SK-N-SH treated with all-trans-retinoic acid at 6 μM for 48 hours (cell line): Measurements from ENCODE around the gene TAS2R1.

Experiments
- BACH2 ChIP-seq: fragments of 250-450 bp; sonication (Bioruptor Pico); IDR thresholded peaks from 2 replicates; pipeline ENCODE4 v1.9.0; 2021; ENCODE audit warnings: mild to moderate bottlenecking, borderline replicate concordance
- CREB5 ChIP-seq: fragments of 250-450 bp; sonication (Bioruptor Pico); IDR thresholded peaks from 2 replicates; pipeline ENCODE4 v1.5.1; 2020; ENCODE audit warnings: low read depth, mild to moderate bottlenecking, moderate library complexity
- OSR1 ChIP-seq: fragments of 250-450 bp; sonication (Bioruptor Pico); IDR thresholded peaks from 2 replicates; pipeline ENCODE4 v1.8.0; 2022; ENCODE audit warnings: moderate library complexity, mild to moderate bottlenecking, inconsistent platforms
- PATZ1 ChIP-seq: fragments of 250-450 bp; sonication (Bioruptor Pico); IDR thresholded peaks from 2 replicates; pipeline ENCODE4 v1.8.0; 2020; ENCODE audit warnings: mild to moderate bottlenecking, moderate library complexity, borderline replicate concordance
- PPARA ChIP-seq: fragments of 250-450 bp; sonication (Bioruptor Pico); IDR thresholded peaks from 2 replicates; pipeline ENCODE4 v1.5.0; 2020; ENCODE audit warnings: mild to moderate bottlenecking, borderline replicate concordance
- RARB ChIP-seq: fragments of 250-450 bp; sonication (Bioruptor Pico); IDR thresholded peaks from 2 replicates; pipeline ENCODE4 v1.8.0; 2021; ENCODE audit warnings: mild to moderate bottlenecking, moderate library complexity
- SNAI2 ChIP-seq: fragments of 250-450 bp; sonication (Bioruptor Pico); IDR thresholded peaks from 2 replicates; pipeline ENCODE4 v1.5.0; 2020; ENCODE audit warnings: mild to moderate bottlenecking, moderate library complexity
- TCF4 ChIP-seq: fragments of 250-450 bp; sonication (Bioruptor Pico); IDR thresholded peaks from 2 replicates; pipeline ENCODE4 v1.8.0; 2021; ENCODE audit warnings: mild to moderate bottlenecking, moderate library complexity, borderline replicate concordance
- ZFP30 ChIP-seq: fragments of 450-650 bp; formaldehyde crosslinking; IDR thresholded peaks from 2 replicates; pipeline ENCODE4 v1.5.0; 2022; ENCODE audit warnings: mild to moderate bottlenecking, moderate library complexity
- ZNF8 ChIP-seq: fragments of 450-650 bp; formaldehyde crosslinking; IDR thresholded peaks from 2 replicates; pipeline ENCODE4 v1.5.0; 2020; ENCODE audit warnings: mild to moderate bottlenecking, moderate library complexity

- TF ChIP-seq PATZ1 (CRISPR knock-in tag) (no peak), RARB (CRISPR knock-in tag) (no peak), OSR1 (CRISPR knock-in tag) (no peak), PPARA (no peak), ZFP30 (CRISPR knock-in tag) (no peak), SNAI2 (CRISPR knock-in tag) (no peak), BACH2 (CRISPR knock-in tag) (no peak), ZNF8 (CRISPR knock-in tag) (no peak), TCF4 (CRISPR knock-in tag) (no peak), CREB5 (no peak)
Observed at GRCh38 chr5:9670371-9670770, 40.2 kb upstream of the TAS2R1 start.
